ENCODE measurements around the gene TXLNG.
"Not testable (repeated sequence)": the region's sequence is repeated elsewhere in the genome, so short reads cannot be mapped to it uniquely, and the experiment has no call there.

The TXLNG gene

DNA sequence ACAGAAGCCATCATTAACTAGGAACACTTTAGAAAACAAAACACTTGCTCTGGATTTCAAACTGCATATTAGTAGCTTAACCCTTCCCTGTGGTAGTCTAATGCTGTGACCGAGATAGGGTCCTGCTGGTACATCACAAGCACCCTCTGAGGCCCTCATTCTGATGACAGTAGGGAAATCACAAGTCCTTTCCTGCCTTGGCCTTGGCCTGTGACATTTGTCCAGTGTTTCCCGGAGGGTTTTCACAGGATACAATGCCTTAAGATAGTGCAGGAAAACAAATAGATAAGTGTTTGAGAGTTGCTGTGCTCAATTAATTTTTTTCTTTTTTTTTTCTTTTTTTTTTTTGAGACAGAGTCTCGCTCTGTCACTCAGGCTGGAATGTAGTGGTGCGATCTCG is 37.8 kb upstream of the TXLNG start:
- TF ChIP-seq, protein P1, sequence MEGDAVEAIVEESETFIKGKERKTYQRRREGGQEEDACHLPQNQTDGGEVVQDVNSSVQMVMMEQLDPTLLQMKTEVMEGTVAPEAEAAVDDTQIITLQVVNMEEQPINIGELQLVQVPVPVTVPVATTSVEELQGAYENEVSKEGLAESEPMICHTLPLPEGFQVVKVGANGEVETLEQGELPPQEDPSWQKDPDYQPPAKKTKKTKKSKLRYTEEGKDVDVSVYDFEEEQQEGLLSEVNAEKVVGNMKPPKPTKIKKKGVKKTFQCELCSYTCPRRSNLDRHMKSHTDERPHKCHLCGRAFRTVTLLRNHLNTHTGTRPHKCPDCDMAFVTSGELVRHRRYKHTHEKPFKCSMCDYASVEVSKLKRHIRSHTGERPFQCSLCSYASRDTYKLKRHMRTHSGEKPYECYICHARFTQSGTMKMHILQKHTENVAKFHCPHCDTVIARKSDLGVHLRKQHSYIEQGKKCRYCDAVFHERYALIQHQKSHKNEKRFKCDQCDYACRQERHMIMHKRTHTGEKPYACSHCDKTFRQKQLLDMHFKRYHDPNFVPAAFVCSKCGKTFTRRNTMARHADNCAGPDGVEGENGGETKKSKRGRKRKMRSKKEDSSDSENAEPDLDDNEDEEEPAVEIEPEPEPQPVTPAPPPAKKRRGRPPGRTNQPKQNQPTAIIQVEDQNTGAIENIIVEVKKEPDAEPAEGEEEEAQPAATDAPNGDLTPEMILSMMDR (IDR thresholded peaks at IDR 0.05; ENCODE audit: extremely low read depth, insufficient read depth, missing control alignments), result no peak
- no peak for DNase-seq (ENCODE audit: low spot score)
- in situ Hi-C loops (cut with MboI; ENCODE audit: low pct_unique_long_range_greater_than_20kb, low sequenced_read_pairs, unreplicated experiment), result no loop called here

DNA sequence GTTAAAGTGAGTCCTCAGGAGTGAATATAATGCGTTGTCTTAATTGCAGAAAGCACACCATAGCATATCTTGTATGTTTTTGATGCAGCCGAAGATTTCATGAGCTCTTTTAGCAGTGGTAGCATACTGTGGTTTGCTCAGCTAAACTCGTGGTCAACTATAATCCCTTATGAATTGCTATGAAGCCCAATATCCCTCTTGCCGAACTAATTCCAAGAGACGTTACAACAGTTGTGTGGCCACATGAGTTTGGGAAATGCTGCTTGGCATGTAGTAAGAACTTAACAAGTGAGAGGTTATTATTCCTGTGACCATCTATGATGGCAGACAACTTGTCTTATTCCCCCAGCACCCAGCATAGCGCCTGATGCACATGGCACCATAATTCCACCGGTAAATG is 36.1 kb upstream of the TXLNG start:
- in situ Hi-C loops (cut with MboI; ENCODE audit: low pct_unique_long_range_greater_than_20kb, low sequenced_read_pairs, unreplicated experiment), result no loop called here
- DNase-seq (ENCODE audit: low spot score), result no peak
- TF ChIP-seq, protein P1 (IDR thresholded peaks at IDR 0.05; ENCODE audit: extremely low read depth, insufficient read depth, missing control alignments), result no peak

DNA sequence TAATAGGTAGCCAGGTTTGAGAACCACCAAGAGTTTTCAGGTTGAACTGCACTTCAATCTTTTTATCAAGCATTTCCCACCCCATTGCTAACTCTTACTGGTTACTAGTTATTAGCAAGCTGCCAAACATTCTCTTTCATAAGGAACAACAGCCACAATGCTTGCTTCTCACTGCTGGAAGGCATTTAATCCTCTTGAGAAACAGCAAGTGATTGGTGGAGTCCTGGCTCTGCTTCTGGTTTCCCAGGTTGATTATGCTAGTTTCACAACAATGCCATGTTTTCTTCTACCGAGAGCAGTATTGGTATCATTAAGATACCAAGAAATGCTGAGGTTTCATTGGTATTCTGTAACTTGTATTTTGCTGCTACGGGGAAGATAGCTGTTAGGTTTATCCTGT is 32.2 kb upstream of the TXLNG start:
- DNase-seq (ENCODE audit: low spot score), result no peak
- TF ChIP-seq, protein P1 (IDR thresholded peaks at IDR 0.05; ENCODE audit: extremely low read depth, insufficient read depth, missing control alignments), result no peak
- in situ Hi-C loops (cut with MboI; ENCODE audit: low pct_unique_long_range_greater_than_20kb, low sequenced_read_pairs, unreplicated experiment), result no loop called here

DNA sequence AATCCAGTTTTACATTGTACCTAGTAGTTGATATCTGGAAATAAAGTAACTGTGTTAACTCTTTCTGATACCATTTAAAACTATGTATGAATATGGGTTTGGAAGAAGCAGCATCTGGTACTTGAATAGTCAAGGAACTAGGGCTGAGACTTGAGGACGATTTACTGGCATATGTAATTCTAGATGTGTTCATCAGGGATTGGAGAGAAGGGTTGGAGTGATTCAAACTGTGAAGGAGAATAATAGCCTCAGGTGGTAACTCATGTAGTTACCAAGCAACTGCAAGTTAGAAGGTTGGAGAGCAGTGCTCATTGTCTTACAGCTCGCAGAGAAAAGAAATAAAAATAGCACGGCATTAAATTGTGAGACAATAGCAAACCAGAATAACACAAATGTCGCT is 29.5 kb upstream of the TXLNG start:
- in situ Hi-C loops (cut with MboI; ENCODE audit: low pct_unique_long_range_greater_than_20kb, low sequenced_read_pairs, unreplicated experiment), result no loop called here

DNA sequence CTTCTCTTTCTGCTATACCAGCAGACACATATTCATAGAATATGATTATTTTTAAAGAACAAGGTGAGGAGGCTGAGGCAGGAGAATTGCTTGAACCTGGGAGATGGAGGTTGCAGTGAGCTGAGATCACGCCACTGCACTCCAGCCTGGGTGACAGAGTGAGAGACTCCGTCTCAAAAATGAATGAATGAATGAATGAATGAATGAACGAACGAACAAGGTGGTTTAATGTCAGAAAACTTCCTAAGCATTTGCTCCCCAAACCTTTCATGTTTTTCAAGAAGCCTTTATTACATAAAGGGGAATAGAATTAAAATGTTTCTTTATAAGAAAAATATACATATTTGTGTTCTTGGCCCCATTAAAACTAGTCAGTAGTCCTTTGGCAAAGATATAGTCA is 24.8 kb upstream of the TXLNG start:
- in situ Hi-C loops (cut with MboI; ENCODE audit: low pct_unique_long_range_greater_than_20kb, low sequenced_read_pairs, unreplicated experiment); DNase-seq (ENCODE audit: low spot score): not testable (repeated sequence)

More for the DNA sequence above, 29.5 kb upstream of the TXLNG start:
- no peak for DNase-seq (ENCODE audit: low spot score)
- TF ChIP-seq, protein P1 (IDR thresholded peaks at IDR 0.05; ENCODE audit: extremely low read depth, insufficient read depth, missing control alignments), result no peak

DNA sequence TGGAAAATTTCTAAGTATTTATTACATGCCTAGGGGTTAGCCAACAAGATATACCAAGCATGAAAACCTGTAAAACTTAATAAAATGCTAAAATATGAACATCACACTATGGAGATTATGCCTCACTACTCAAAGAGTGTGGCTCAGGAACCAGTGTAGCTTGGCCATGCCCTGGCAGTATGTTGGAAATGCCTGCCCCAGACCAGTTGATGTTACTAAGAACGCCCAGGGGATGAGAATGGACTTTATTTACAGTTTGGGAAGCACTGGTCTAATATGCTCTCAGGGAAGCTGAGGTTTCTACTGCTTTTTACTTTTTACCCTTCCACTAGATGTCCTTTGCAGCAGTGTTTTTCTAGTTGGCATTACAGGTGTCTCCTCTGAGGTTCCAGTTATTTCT is 23.7 kb upstream of the TXLNG start:
- in situ Hi-C loops (cut with MboI; ENCODE audit: low pct_unique_long_range_greater_than_20kb, low sequenced_read_pairs, unreplicated experiment), result no loop called here
- TF ChIP-seq, protein P1 (IDR thresholded peaks at IDR 0.05; ENCODE audit: extremely low read depth, insufficient read depth, missing control alignments), result no peak
- DNase-seq (ENCODE audit: low spot score), result no peak

DNA sequence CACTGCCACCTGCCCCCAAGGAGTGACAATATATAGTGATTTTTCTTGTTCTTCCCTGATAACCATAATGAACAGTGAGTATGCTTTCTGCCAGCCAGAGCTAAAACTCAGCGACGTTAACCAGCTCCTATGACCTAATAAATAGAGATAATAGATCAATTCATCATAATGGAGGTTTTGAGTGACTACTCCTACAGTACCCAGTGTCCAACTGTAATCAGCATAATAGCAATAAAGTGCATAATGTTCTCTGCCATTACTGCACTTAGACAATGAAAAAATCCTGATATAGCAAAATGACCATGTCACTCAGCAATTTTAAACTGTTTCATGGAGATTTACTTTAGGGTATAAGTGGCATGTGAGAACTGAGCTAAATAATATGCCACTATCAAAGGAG is 20.7 kb upstream of the TXLNG start:
- in situ Hi-C loops (cut with MboI; ENCODE audit: low pct_unique_long_range_greater_than_20kb, low sequenced_read_pairs, unreplicated experiment), result no loop called here
- TF ChIP-seq, protein P1 (IDR thresholded peaks at IDR 0.05; ENCODE audit: extremely low read depth, insufficient read depth, missing control alignments), result no peak
- DNase-seq (ENCODE audit: low spot score), result no peak

Data from GM13977 (cell line).